ENCODE measurements around the gene CAMKV.

DNA sequence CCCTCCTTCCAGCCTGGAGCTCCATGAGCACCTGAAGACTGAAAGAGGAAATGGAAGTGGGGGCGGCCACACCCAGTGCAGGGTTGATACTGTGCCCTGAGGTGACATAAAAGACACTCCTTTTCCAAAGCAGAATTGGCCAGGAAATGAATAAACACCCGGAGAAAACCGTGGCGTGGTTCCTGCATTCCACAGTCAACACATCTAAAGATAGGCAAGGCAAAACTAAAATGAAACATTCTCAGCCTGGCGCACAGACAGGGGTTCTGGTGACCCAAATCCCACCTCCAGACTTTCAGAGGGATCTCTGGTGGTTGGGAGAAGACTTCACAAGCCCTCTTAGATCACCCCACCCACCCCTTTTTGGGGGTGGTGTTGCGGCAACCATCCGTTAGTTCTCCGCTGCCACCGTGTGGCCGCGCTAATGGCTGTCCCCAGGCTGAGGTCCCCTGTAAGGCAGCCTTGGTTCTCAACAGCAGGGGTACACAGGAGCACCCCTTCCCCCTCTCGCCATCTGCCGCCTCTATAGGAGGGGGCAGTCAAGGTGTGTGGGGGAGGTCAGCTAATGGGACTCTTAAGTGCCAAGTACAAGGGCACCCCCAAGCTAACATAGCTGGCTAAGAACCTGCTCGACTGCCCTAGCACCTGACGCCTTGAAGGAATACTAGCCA lies 36.5 kb upstream of the CAMKV start:
- TF ChIP-seq E4F1 (IDR thresholded peaks at IDR 0.05; ENCODE audit: borderline replicate concordance, partially characterized antibody) (no peak), CHD1 (IDR thresholded peaks at IDR 0.05; ENCODE audit: low read depth, low read length) (no peak), SREBF1 (IDR thresholded peaks at IDR 0.05; ENCODE audit: low read length) (no peak), RCOR1 (conservative IDR thresholded peaks at IDR 0.05; ENCODE audit: low read depth, low read length) (no peak), LARP7 (IDR thresholded peaks at IDR 0.05) (0 out of 2 replicates have a peak, but pooled peaks have one; percentile 39), POLR2A (IDR thresholded peaks at IDR 0.05; ENCODE audit: low read depth, low read length) (no peak), PML (IDR thresholded peaks at IDR 0.05; ENCODE audit: low read length) (no peak), MEF2B (IDR thresholded peaks at IDR 0.05; ENCODE audit: partially characterized antibody, poor library complexity, severe bottlenecking) (no peak), MXI1 (IDR thresholded peaks at IDR 0.05; ENCODE audit: low read depth, low read length) (no peak), YY1 (IDR thresholded peaks at IDR 0.05; ENCODE audit: low read depth, low read length) (peak; percentile 63; the same call in 1 of the 2 replicates), NR2C1 (IDR thresholded peaks at IDR 0.05) (no peak), SMC3 (IDR thresholded peaks at IDR 0.05; ENCODE audit: borderline replicate concordance, low read length) (peak; percentile 53; the same call in 1 of the 2 replicates)
- TF ChIP-seq, protein P1, sequence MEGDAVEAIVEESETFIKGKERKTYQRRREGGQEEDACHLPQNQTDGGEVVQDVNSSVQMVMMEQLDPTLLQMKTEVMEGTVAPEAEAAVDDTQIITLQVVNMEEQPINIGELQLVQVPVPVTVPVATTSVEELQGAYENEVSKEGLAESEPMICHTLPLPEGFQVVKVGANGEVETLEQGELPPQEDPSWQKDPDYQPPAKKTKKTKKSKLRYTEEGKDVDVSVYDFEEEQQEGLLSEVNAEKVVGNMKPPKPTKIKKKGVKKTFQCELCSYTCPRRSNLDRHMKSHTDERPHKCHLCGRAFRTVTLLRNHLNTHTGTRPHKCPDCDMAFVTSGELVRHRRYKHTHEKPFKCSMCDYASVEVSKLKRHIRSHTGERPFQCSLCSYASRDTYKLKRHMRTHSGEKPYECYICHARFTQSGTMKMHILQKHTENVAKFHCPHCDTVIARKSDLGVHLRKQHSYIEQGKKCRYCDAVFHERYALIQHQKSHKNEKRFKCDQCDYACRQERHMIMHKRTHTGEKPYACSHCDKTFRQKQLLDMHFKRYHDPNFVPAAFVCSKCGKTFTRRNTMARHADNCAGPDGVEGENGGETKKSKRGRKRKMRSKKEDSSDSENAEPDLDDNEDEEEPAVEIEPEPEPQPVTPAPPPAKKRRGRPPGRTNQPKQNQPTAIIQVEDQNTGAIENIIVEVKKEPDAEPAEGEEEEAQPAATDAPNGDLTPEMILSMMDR (IDR thresholded peaks at IDR 0.05 in 2 of 3, conservative IDR thresholded peaks at IDR 0.05 in 1 of 3; ENCODE audit: control insufficient read depth in 2 of 3, extremely low read depth in 1 of 3, insufficient read depth in 1 of 3, low read depth in 3 of 3, low read length in 3 of 3), result peak; percentile 66 to 77 (median 71); a peak in 5 of 6 replicates
- TF ChIP-seq, protein P2, sequence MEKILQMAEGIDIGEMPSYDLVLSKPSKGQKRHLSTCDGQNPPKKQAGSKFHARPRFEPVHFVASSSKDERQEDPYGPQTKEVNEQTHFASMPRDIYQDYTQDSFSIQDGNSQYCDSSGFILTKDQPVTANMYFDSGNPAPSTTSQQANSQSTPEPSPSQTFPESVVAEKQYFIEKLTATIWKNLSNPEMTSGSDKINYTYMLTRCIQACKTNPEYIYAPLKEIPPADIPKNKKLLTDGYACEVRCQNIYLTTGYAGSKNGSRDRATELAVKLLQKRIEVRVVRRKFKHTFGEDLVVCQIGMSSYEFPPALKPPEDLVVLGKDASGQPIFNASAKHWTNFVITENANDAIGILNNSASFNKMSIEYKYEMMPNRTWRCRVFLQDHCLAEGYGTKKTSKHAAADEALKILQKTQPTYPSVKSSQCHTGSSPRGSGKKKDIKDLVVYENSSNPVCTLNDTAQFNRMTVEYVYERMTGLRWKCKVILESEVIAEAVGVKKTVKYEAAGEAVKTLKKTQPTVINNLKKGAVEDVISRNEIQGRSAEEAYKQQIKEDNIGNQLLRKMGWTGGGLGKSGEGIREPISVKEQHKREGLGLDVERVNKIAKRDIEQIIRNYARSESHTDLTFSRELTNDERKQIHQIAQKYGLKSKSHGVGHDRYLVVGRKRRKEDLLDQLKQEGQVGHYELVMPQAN (conservative IDR thresholded peaks at IDR 0.05), result no peak

All from GM12878 (cell line).